Measurements from ENCODE around the gene PNP.

PNP gene

DNA sequence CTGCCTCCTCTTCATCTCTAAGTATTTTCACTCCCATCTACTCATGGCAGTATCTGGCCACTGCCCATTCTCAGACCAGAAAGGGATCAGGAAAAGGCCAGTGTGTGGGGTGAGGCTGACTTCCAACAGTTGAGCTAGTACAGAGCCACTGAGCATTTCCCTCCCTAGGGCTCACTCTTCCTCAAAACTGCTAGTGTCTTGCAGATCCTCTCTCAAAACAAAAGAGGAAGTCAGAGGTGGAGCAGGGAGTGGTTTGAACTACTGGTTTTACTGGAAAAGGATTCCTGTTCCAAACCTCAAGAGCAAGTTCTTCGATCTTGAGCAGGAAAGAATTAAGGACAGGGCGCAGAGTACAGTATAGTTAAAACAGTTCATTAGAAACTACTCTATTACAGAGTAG lies 24.4 kb downstream of the PNP start:
- TF ChIP-seq, protein P1, sequence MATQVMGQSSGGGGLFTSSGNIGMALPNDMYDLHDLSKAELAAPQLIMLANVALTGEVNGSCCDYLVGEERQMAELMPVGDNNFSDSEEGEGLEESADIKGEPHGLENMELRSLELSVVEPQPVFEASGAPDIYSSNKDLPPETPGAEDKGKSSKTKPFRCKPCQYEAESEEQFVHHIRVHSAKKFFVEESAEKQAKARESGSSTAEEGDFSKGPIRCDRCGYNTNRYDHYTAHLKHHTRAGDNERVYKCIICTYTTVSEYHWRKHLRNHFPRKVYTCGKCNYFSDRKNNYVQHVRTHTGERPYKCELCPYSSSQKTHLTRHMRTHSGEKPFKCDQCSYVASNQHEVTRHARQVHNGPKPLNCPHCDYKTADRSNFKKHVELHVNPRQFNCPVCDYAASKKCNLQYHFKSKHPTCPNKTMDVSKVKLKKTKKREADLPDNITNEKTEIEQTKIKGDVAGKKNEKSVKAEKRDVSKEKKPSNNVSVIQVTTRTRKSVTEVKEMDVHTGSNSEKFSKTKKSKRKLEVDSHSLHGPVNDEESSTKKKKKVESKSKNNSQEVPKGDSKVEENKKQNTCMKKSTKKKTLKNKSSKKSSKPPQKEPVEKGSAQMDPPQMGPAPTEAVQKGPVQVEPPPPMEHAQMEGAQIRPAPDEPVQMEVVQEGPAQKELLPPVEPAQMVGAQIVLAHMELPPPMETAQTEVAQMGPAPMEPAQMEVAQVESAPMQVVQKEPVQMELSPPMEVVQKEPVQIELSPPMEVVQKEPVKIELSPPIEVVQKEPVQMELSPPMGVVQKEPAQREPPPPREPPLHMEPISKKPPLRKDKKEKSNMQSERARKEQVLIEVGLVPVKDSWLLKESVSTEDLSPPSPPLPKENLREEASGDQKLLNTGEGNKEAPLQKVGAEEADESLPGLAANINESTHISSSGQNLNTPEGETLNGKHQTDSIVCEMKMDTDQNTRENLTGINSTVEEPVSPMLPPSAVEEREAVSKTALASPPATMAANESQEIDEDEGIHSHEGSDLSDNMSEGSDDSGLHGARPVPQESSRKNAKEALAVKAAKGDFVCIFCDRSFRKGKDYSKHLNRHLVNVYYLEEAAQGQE (IDR thresholded peaks at IDR 0.05; ENCODE audit: low read depth): no peak
- TF ChIP-seq FOXM1 (IDR thresholded peaks at IDR 0.05; ENCODE audit: borderline replicate concordance, low read depth) (no peak), NFIC (IDR thresholded peaks at IDR 0.05) (no peak), YY1 (IDR thresholded peaks at IDR 0.05; ENCODE audit: low read depth) (no peak), EP300 (IDR thresholded peaks at IDR 0.05; ENCODE audit: borderline replicate concordance) (no peak), EGR1 (IDR thresholded peaks at IDR 0.05) (no peak), TEAD4 (IDR thresholded peaks at IDR 0.05) (no peak), TAF1 (IDR thresholded peaks at IDR 0.05; ENCODE audit: low read depth) (no peak), ZBTB7A (IDR thresholded peaks at IDR 0.05; ENCODE audit: low read depth) (no peak), RAD21 (IDR thresholded peaks at IDR 0.05; ENCODE audit: low read depth) (no peak)

DNA sequence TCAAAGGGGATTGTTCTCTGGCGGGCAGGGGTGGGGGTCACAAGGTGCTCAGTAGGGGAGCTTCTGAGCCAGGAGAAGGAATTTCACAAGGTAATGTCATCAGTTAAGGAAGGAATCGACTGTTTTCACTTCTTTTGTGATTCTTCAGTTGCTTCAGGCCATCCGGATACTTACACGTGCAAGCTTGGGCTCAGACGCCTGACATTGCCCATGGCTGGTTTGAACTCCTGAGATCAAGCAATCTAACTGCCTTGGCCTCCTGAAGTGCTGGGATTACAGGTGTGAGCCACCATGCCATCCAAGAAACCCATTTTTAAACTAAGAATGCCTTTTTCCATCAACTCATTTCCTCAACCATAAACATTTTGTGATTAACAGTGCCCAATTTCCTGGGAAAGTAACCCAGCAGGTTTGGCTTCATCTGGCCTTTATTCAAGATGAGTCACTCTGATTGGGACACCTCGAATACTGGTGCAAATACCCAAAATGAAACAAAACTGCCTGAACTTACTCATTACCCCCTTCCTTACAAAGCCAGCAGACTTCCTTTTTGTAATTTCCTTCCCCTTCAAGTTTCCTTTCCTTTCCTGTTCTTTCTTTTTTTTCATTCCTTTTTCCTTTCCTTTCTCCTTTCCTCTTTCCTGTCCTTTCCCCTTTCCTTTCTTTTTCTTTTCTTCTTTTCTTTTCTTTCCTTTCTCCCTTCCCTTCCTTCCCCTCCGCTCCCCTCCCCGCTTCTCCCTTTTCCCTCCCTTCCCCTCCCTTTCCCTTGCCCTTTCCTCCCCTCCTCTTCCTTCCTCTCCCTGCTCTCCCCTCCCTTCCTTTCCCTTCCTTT lies 25.9 kb downstream of the PNP start:
- TF ChIP-seq CREB1 (IDR thresholded peaks at IDR 0.05; ENCODE audit: low read depth): no peak
- TF ChIP-seq TEAD4 (IDR thresholded peaks at IDR 0.05): no peak
- peak; percentile 59 for TF ChIP-seq CEBPB (IDR thresholded peaks at IDR 0.05)
- TF ChIP-seq RAD21 (IDR thresholded peaks at IDR 0.05; ENCODE audit: low read depth): no peak
- TF ChIP-seq TCF12 (IDR thresholded peaks at IDR 0.05; ENCODE audit: low read depth): peak; percentile 54
- TF ChIP-seq ZBTB7A (IDR thresholded peaks at IDR 0.05; ENCODE audit: low read depth): no peak
- no peak for TF ChIP-seq MAX (IDR thresholded peaks at IDR 0.05)
- peak; percentile 26; the same call in 1 of the 2 replicates for TF ChIP-seq EP300 (IDR thresholded peaks at IDR 0.05; ENCODE audit: borderline replicate concordance)
- TF ChIP-seq FOXM1 (IDR thresholded peaks at IDR 0.05; ENCODE audit: borderline replicate concordance, low read depth): no peak
- TF ChIP-seq NFIC (IDR thresholded peaks at IDR 0.05): peak; percentile 53
- no peak for TF ChIP-seq TAF1 (IDR thresholded peaks at IDR 0.05; ENCODE audit: low read depth)

DNA sequence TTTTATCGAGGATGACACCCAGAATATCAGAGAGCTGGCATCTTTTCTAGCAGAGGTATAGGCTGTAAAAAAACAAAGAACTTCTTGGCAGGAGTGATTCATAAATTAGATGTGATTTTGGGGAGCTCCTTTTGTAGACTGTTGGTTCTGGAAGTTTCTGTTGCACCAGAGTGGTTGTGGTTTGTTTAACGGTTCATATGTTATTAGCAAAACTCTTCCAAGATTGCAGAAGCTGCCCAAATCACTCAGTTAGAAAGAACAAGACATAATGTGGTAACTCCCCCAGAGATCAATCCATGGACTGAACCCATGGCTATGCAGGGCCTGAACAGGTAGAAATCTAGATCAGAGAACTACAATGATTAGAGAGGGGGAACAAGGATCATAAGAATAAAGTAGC lies 29.4 kb downstream of the PNP start:
- TF ChIP-seq EP300 (IDR thresholded peaks at IDR 0.05; ENCODE audit: borderline replicate concordance) (no peak), NFIC (IDR thresholded peaks at IDR 0.05) (no peak), TAF1 (IDR thresholded peaks at IDR 0.05; ENCODE audit: low read depth) (no peak), EGR1 (IDR thresholded peaks at IDR 0.05) (no peak), CREB1 (IDR thresholded peaks at IDR 0.05; ENCODE audit: low read depth) (no peak), MAX (IDR thresholded peaks at IDR 0.05) (no peak), ZBTB7A (IDR thresholded peaks at IDR 0.05; ENCODE audit: low read depth) (no peak), TEAD4 (IDR thresholded peaks at IDR 0.05) (no peak), FOXM1 (IDR thresholded peaks at IDR 0.05; ENCODE audit: borderline replicate concordance, low read depth) (no peak), YY1 (IDR thresholded peaks at IDR 0.05; ENCODE audit: low read depth) (no peak), CEBPB (IDR thresholded peaks at IDR 0.05) (no peak), USF1 (IDR thresholded peaks at IDR 0.05) (no peak), TCF12 (IDR thresholded peaks at IDR 0.05; ENCODE audit: low read depth) (no peak), RAD21 (IDR thresholded peaks at IDR 0.05; ENCODE audit: low read depth) (no peak)
- TF ChIP-seq, protein P1 (IDR thresholded peaks at IDR 0.05; ENCODE audit: low read depth): no peak

DNA sequence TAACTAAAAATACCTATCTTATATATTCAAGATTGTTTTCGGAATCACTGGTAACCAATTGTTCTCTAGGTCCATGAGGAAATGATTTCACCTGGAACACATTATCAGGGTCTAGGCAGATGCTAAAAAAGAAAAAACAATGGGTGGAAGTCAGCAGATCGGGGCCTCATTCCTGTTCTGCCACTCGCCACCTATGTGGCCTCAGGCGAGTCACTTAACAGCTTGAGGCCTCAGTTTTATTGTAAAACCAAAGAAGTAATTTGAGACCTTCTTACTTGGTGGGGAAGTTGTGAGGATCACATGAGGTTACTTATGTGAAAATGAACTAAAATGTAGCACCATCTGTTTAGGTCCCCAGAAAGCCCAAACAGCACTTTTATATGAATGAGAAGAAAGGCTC lies 29.9 kb downstream of the PNP start:
- no peak for TF ChIP-seq EGR1 (IDR thresholded peaks at IDR 0.05)
- TF ChIP-seq RAD21 (IDR thresholded peaks at IDR 0.05; ENCODE audit: low read depth): no peak
- TF ChIP-seq CEBPB (IDR thresholded peaks at IDR 0.05): no peak
- no peak for TF ChIP-seq TEAD4 (IDR thresholded peaks at IDR 0.05)
- no peak for TF ChIP-seq USF1 (IDR thresholded peaks at IDR 0.05)
- TF ChIP-seq NFIC (IDR thresholded peaks at IDR 0.05): no peak
- peak; percentile 56; the same call in 1 of the 2 replicates for TF ChIP-seq TCF12 (IDR thresholded peaks at IDR 0.05; ENCODE audit: low read depth)
- peak; percentile 44; the same call in 1 of the 2 replicates for TF ChIP-seq EP300 (IDR thresholded peaks at IDR 0.05; ENCODE audit: borderline replicate concordance)
- peak; percentile 17; the same call in 1 of the 2 replicates for TF ChIP-seq MAX (IDR thresholded peaks at IDR 0.05)

DNA sequence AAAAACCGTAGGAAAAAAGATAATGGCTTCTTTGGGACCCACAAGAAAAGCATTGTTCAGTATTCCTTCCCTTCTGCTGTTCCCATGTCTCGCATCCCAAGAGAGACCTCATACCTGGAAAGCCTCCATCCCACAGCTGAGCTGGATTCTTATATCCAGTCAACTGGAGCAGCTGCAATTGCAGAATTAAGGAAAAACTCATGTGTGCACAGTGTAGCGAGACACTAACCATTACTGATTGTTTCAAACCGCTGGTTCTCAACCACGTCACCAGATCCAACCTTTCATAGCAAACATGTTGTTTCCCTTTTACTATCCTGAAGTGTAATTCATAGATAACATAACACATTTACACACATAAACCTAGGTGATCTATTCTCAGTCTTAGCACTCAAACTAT lies 30.7 kb downstream of the PNP start:
- TF ChIP-seq TCF12 (IDR thresholded peaks at IDR 0.05; ENCODE audit: low read depth) (no peak), MAX (IDR thresholded peaks at IDR 0.05) (no peak), EGR1 (IDR thresholded peaks at IDR 0.05) (no peak), CREB1 (IDR thresholded peaks at IDR 0.05; ENCODE audit: low read depth) (no peak), ZBTB7A (IDR thresholded peaks at IDR 0.05; ENCODE audit: low read depth) (no peak), USF1 (IDR thresholded peaks at IDR 0.05) (no peak), NFIC (IDR thresholded peaks at IDR 0.05) (no peak), EP300 (IDR thresholded peaks at IDR 0.05; ENCODE audit: borderline replicate concordance) (no peak), CEBPB (IDR thresholded peaks at IDR 0.05) (no peak), YY1 (IDR thresholded peaks at IDR 0.05; ENCODE audit: low read depth) (no peak), RAD21 (IDR thresholded peaks at IDR 0.05; ENCODE audit: low read depth) (no peak), FOXM1 (IDR thresholded peaks at IDR 0.05; ENCODE audit: borderline replicate concordance, low read depth) (no peak), TAF1 (IDR thresholded peaks at IDR 0.05; ENCODE audit: low read depth) (no peak)
